A549 (cell line): ENCODE results near the gene SINHCAF. TPM values are rescaled to one million over a fixed set of nuclear protein-coding genes. Genes with fewer than 3 reads are reported as not detected.

Experiments used
- ATAC-seq, 2 experiments: fragments of 200-7000 bp in 1 of 2; fragments of >200 bp in 1 of 2; cut with Nextera tagmentation in 1 of 2; cut with Tn5 transposase in 1 of 2; 3 replicates each; pipeline versions ENCODE4 v1.8.0 to v1.9.1; 2018 to 2020; ENCODE audit warnings: mild to moderate bottlenecking in 1 of 2, moderate library complexity in 1 of 2
- CTCF ChIA-PET: fragments of 300-600 bp; sonication (Branson Sonifier 250); formaldehyde crosslinking; extraction: SDS; loops from one replicate; lab custom pipeline; 2021; ENCODE audit warnings: antibody characterized with exemption, inconsistent platforms; lab: Yijun Ruan, JAX
- POLR2A ChIA-PET: fragments of 350-600 bp; formaldehyde crosslinking; extraction: SDS; loops from one replicate; lab custom pipeline; 2021; ENCODE audit warnings: antibody characterized with exemption, inconsistent platforms; lab: Yijun Ruan, JAX
- DNase-seq, 2 experiments: peaks; one replicate each; pipeline versions ENCODE4 v3.0.0 to v3.0.0-alpha.2; 2011 to 2016; ENCODE audit warnings: low read depth in 1 of 2, low spot score in 1 of 2
- FAIRE-seq: peaks from 2 replicates; lab custom pipeline; 2011; peaks lifted over from hg19 to GRCh38; lab: Jason Lieb, UNC
- H3K27ac ChIP-seq, 2 experiments: fragments of >200 bp; sonication (Bioruptor Twin); formaldehyde crosslinking; 3 replicates each; pipeline ENCODE4 v1.5.1; 2016 to 2017
- H3K4me1 ChIP-seq: fragments of >200 bp; sonication (Bioruptor Twin); formaldehyde crosslinking; 3 replicates; pipeline ENCODE4 v1.6.1; 2016
- H3K4me2 ChIP-seq: fragments of >200 bp; sonication (Bioruptor Twin); formaldehyde crosslinking; 3 replicates; pipeline ENCODE4 v1.6.1; 2016
- H3K4me3 ChIP-seq: fragments of >200 bp; sonication (Bioruptor Twin); formaldehyde crosslinking; 3 replicates; pipeline ENCODE4 v1.5.1; 2016
- H3K9me3 ChIP-seq: fragments of >200 bp; sonication (Bioruptor Twin); formaldehyde crosslinking; 3 replicates; pipeline ENCODE4 v1.6.1; 2016
- CBX8 ChIP-seq: fragments of 200-600 bp; sonication (generic); IDR thresholded peaks from 2 replicates; pipeline ENCODE4 v1.6.1; 2016
- CEBPB ChIP-seq, 2 experiments: fragments of >200 bp in 1 of 2; sonication (Bioruptor Twin) in 1 of 2; formaldehyde crosslinking in 1 of 2; IDR thresholded peaks; 2 replicates each; pipeline ENCODE4 v1.6.1; 2012 to 2016
- ESRRA ChIP-seq: fragments of 150-350 bp; IDR thresholded peaks from 2 replicates; pipeline ENCODE4 v1.6.1; 2014; ENCODE audit warnings: mild to moderate bottlenecking, low read length, borderline replicate concordance
- FOSL2 ChIP-seq, 2 experiments: fragments of 450-650 bp in 1 of 2; fragments of >200 bp in 1 of 2; sonication (Bioruptor Twin) in 1 of 2; formaldehyde crosslinking; IDR thresholded peaks; 2 replicates each; pipeline versions ENCODE4 v1.5.0 to v1.6.1; 2016 to 2020; ENCODE audit warnings: mild to moderate bottlenecking in 1 of 2, moderate library complexity in 1 of 2
- FOXS1 ChIP-seq: fragments of 250-450 bp; sonication (Bioruptor Pico); IDR thresholded peaks from 2 replicates; pipeline ENCODE4 v1.5.0; 2020; ENCODE audit warnings: mild to moderate bottlenecking, moderate library complexity
- GATA3 ChIP-seq: IDR thresholded peaks from 2 replicates; pipeline ENCODE4 v1.6.1; 2012; ENCODE audit warnings: borderline replicate concordance
- HEYL ChIP-seq: fragments of 250-450 bp; sonication (Bioruptor Pico); IDR thresholded peaks from 2 replicates; pipeline ENCODE4 v1.8.0; 2021; ENCODE audit warnings: mild to moderate bottlenecking, moderate library complexity
- KDM1A ChIP-seq: fragments of 200-600 bp; sonication (generic); IDR thresholded peaks from 2 replicates; pipeline ENCODE4 v1.6.1; 2016; ENCODE audit warnings: low read depth, mild to moderate bottlenecking
- PHF8 ChIP-seq: fragments of 200-600 bp; sonication (generic); IDR thresholded peaks from 2 replicates; pipeline ENCODE4 v1.6.1; 2016; ENCODE audit warnings: low read depth, mild to moderate bottlenecking, antibody characterized with exemption, moderate library complexity, borderline replicate concordance
- RAD21 ChIP-seq, 2 experiments: fragments of >200 bp in 1 of 2; sonication (Bioruptor Twin) in 1 of 2; formaldehyde crosslinking in 1 of 2; IDR thresholded peaks in 1 of 2; conservative IDR thresholded peaks in 1 of 2; 2 replicates in 1 of 2; 3 replicates in 1 of 2; pipeline ENCODE4 v1.6.1; 2012 to 2018; ENCODE audit warnings: inconsistent platforms in 1 of 2
- RARB ChIP-seq: fragments of 250-450 bp; sonication (Bioruptor Pico); IDR thresholded peaks from 2 replicates; pipeline ENCODE4 v1.8.0; 2021; ENCODE audit warnings: mild to moderate bottlenecking, moderate library complexity
- RCOR1 ChIP-seq: fragments of 150-350 bp; IDR thresholded peaks from 2 replicates; pipeline ENCODE4 v1.6.1; 2014; ENCODE audit warnings: antibody characterized with exemption, low read length, low read depth
- RFX5 ChIP-seq: fragments of 450-650 bp; IDR thresholded peaks from 2 replicates; pipeline ENCODE4 v1.7.1; 2014; ENCODE audit warnings: antibody characterized with exemption, mild to moderate bottlenecking, moderate library complexity
- SMC3 ChIP-seq: fragments of >200 bp; sonication (Bioruptor Twin); formaldehyde crosslinking; IDR thresholded peaks from 3 replicates; pipeline ENCODE4 v1.6.1; 2018; ENCODE audit warnings: inconsistent platforms
- ZC3H11A ChIP-seq: fragments of 450-650 bp; IDR thresholded peaks from 2 replicates; pipeline ENCODE4 v1.6.1; 2014; ENCODE audit warnings: antibody characterized with exemption, mild to moderate bottlenecking
- ZNF302 ChIP-seq: fragments of 250-450 bp; sonication (Bioruptor Pico); IDR thresholded peaks from 2 replicates; pipeline ENCODE4 v1.9.0; 2021; ENCODE audit warnings: inconsistent platforms, mild to moderate bottlenecking, moderate library complexity
- ZSCAN20 ChIP-seq: fragments of 250-450 bp; sonication (Bioruptor Pico); IDR thresholded peaks from 2 replicates; pipeline ENCODE4 v1.8.0; 2022; ENCODE audit warnings: mild to moderate bottlenecking, moderate library complexity
- WGBS: methylation state at CpG from one replicate; pipeline ENCODE4 v1.1.6; 2017; ENCODE audit errors: missing lambda C conversion rate; 5-methylcytosine and 5-hydroxymethylcytosine counted together
- polyA plus RNA-seq, 4 experiments: library from polyadenylated mRNA; depleted of rRNA in 3 of 4; stranded (reverse); fragments of >200 nt; fragmentation: RNase III in 1 of 4; extraction: RNeasy Plus Mini Kit Qiagen cat#74134 plus additional on column Dnase treatment in 1 of 4; gene quantifications; 2 replicates in 3 of 4; 3 replicates in 1 of 4; pipeline ENCODE4 v1.2.3, GENCODE V29; 2011 to 2017
- TF ChIP-seq, protein P1 (sequence below): fragments of 450-650 bp; IDR thresholded peaks from 2 replicates; pipeline ENCODE4 v1.6.1; 2014; ENCODE audit warnings: antibody characterized with exemption
- TF ChIP-seq, protein P2 (sequence below): fragments of >200 bp; sonication (Bioruptor Twin); formaldehyde crosslinking; IDR thresholded peaks from 3 replicates; pipeline ENCODE4 v1.6.1; 2016

The SINHCAF gene
- polyA plus RNA-seq, 2 of the 4 experiments (the other 2 are of a cell fraction) = 38.8 to 106 TPM

DNA sequence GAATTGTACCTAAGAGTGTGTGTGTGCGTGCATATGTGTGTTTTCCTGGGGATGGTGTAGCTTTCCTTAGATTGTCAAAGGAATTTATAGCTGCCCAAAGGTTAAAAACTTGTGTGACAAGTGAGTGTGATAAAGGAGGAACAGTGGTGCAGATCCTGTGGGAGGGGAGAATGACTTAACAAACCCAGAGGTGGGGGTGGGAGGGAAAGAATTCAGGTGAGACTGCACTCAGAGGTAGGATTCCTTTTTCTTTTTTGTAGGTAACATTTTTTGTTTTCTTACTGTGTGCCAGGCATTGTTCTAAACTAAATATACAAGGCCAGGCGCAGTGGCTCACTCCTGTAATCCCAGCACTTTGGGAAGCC, 45.3 kb upstream of the SINHCAF start:
- H3K4me1 ChIP-seq = peaks cover 16% of the 10 kb centered on the region
- H3K4me2 ChIP-seq = no peak overlapping the region
- ATAC-seq (peak in 1 of 2 experiments; percentile 17; a peak in 3 of 6 replicates), FAIRE-seq (no peak), DNase-seq (no peak)
- H3K4me3 ChIP-seq = no peak overlapping the region
- no peaks in the 10 kb centered on the region for H3K9me3 ChIP-seq
- no peak overlapping the region; a peak in 1 of 6 replicates for H3K27ac ChIP-seq
- TF ChIP-seq CBX8 (no peak), FOXS1 (CRISPR knock-in tag) (no peak), HEYL (CRISPR knock-in tag) (no peak), ZNF302 (no peak), KDM1A (no peak), ZC3H11A (no peak), CEBPB (IDR thresholded peaks at IDR 0.05) (no peak), GATA3 (no peak), ESRRA (no peak), RARB (CRISPR knock-in tag) (no peak), SMC3 (no peak)
- TF ChIP-seq, protein P1, sequence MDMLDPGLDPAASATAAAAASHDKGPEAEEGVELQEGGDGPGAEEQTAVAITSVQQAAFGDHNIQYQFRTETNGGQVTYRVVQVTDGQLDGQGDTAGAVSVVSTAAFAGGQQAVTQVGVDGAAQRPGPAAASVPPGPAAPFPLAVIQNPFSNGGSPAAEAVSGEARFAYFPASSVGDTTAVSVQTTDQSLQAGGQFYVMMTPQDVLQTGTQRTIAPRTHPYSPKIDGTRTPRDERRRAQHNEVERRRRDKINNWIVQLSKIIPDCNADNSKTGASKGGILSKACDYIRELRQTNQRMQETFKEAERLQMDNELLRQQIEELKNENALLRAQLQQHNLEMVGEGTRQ = no peak
- TF ChIP-seq, protein P2, sequence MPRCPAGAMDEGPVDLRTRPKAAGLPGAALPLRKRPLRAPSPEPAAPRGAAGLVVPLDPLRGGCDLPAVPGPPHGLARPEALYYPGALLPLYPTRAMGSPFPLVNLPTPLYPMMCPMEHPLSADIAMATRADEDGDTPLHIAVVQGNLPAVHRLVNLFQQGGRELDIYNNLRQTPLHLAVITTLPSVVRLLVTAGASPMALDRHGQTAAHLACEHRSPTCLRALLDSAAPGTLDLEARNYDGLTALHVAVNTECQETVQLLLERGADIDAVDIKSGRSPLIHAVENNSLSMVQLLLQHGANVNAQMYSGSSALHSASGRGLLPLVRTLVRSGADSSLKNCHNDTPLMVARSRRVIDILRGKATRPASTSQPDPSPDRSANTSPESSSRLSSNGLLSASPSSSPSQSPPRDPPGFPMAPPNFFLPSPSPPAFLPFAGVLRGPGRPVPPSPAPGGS = no peak
- 78% methylated on average over 2 of the region's 2 CpGs for WGBS
- ChIA-PET POLR2A (interaction anchor here (1.9 kb wide), 1 partner anchor 45 kb away, joined by 11 read pairs; the partner anchor contains the start of gene SINHCAF), CTCF (interaction anchor here (1.2 to 1.8 kb wide), 3 partner anchors 10 to 32 kb away, joined by 3 to 4 read pairs (median 3); no protein-coding TSS in a partner anchor)

DNA sequence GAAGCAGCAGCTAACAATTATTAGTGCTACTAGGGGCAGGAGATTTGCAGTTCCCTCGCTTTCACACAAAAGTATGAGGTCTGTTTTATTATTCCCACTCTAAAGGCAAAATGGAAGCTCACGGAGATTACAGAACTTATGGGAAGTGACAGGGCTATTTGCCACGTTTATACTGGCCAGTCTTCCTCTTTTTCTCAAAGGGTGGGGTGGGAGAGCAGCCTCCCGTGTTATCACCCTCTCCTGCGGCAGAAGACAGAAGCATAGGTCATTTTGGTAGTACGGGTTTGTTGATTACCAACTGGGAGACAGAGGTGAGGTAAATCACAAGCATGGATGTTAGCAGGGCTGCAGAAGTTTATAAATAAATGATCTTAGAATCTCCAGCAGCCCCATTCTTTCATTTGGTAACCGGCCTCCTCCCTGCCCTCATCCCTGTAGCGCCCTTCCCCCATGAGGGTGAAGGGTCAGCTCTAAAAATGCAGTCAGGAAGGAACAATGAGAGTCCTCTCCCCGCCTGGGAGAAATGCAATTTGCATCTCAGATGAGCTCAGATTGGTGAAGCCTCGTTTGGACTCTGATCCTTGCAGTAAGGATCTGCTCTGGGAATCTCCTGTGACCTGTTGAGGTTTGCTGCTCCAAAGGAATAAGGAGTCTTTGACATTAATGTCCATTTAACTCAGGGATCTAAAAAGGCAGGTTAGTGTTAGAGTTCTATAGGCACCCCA, 44.7 kb upstream of the SINHCAF start:
- CTCF ChIA-PET = interaction anchor here (0.6 to 1.8 kb wide), 4 partner anchors 10 to 1053 kb away, joined by 3 to 4 read pairs (median 3); no protein-coding TSS in a partner anchor
- DNase-seq (no peak), FAIRE-seq (no peak)
- TF ChIP-seq RFX5 (no peak), FOSL2 (IDR thresholded peaks at IDR 0.05) (no peak), FOSL2 (CRISPR knock-in tag; IDR thresholded peaks at IDR 0.05) (no peak), KDM1A (no peak), ZNF302 (no peak), ZSCAN20 (no peak), RAD21 (conservative IDR thresholded peaks at IDR 0.05 in 1 of 2, IDR thresholded peaks at IDR 0.05 in 1 of 2) (no peak), HEYL (CRISPR knock-in tag) (no peak), RCOR1 (no peak), PHF8 (no peak)
- TF ChIP-seq, protein P1 = no peak
- TF ChIP-seq, all 56 proteins: peak for 0
- no peak overlapping the region; a peak in 1 of 6 replicates for H3K27ac ChIP-seq
- no peaks in the 10 kb centered on the region for H3K9me3 ChIP-seq
- POLR2A ChIA-PET = interaction anchor here (1.9 kb wide), 1 partner anchor 45 kb away, joined by 11 read pairs; the partner anchor contains the start of gene SINHCAF
- 0 out of 3 replicates have a peak overlapping the region, but pooled peaks have one; percentile 0 for H3K4me2 ChIP-seq
- WGBS = 70% methylated on average over 10 of the region's 10 CpGs
- H3K4me1 ChIP-seq = peaks cover 16% of the 10 kb centered on the region
- no peak overlapping the region for H3K4me3 ChIP-seq
- ATAC-seq = peak in 1 of 2 experiments; percentile 55; a peak in 4 of 6 replicates
